H9 (cell line): Measurements from ENCODE around the gene SPEN. TPM values are rescaled to one million over a fixed set of nuclear protein-coding genes. Genes with fewer than 3 reads are reported as not detected.

Experiments
- DNase-seq: peaks from one replicate; pipeline ENCODE4 v3.0.0-alpha.2; 2017
- H2AFZ ChIP-seq: one replicate; pipeline ENCODE4 v1.6.1; 2013; ENCODE audit warnings: mild to moderate bottlenecking, low read length, control low read depth, moderate library complexity
- H2AK5ac ChIP-seq: 2 replicates; pipeline ENCODE4 v1.6.1; 2013; ENCODE audit warnings: low read length, control low read depth, mixed read lengths; ENCODE audit not compliant: insufficient read length
- H2BK120ac ChIP-seq: one replicate; pipeline ENCODE4 v1.6.1; 2013; ENCODE audit warnings: low read depth, mild to moderate bottlenecking, low read length, control low read depth, inconsistent platforms; ENCODE audit not compliant: poor library complexity, severe bottlenecking
- H2BK12ac ChIP-seq: 2 replicates; pipeline ENCODE4 v1.6.1; 2013; ENCODE audit warnings: low read length, control low read depth, mixed read lengths, low read depth; ENCODE audit not compliant: insufficient read length
- H2BK15ac ChIP-seq: 2 replicates; pipeline ENCODE4 v1.6.1; 2013; ENCODE audit warnings: low read depth, low read length, control low read depth
- H2BK20ac ChIP-seq: one replicate; pipeline ENCODE4 v1.6.1; 2013; ENCODE audit warnings: low read depth, mild to moderate bottlenecking, low read length, control low read depth, inconsistent platforms; ENCODE audit not compliant: poor library complexity, severe bottlenecking
- H2BK5ac ChIP-seq: 2 replicates; pipeline ENCODE4 v1.6.1; 2013; ENCODE audit warnings: low read length, control low read depth, mixed read lengths; ENCODE audit not compliant: insufficient read length
- H3K14ac ChIP-seq: 2 replicates; pipeline ENCODE4 v1.6.1; 2013; ENCODE audit warnings: low read length, control low read depth; ENCODE audit not compliant: insufficient read depth
- H3K18ac ChIP-seq: 2 replicates; pipeline ENCODE4 v1.6.1; 2013; ENCODE audit warnings: low read depth, mild to moderate bottlenecking, mixed read lengths, low read length, control low read depth; ENCODE audit not compliant: insufficient read length
- H3K23ac ChIP-seq: 2 replicates; pipeline ENCODE4 v1.6.1; 2013; ENCODE audit warnings: low read length, control low read depth, mixed read lengths, low read depth; ENCODE audit not compliant: insufficient read length
- H3K23me2 ChIP-seq: 2 replicates; pipeline ENCODE4 v1.6.1; 2013; ENCODE audit warnings: low read depth, mild to moderate bottlenecking, mixed read lengths, low read length, control low read depth; ENCODE audit not compliant: insufficient read length, poor library complexity, severe bottlenecking
- H3K27ac ChIP-seq: 2 replicates; pipeline ENCODE4 v1.5.1; 2013; ENCODE audit warnings: low read length, control low read depth, mixed read lengths, low read depth; ENCODE audit not compliant: insufficient read length
- H3K27me3 ChIP-seq: 2 replicates; pipeline ENCODE4 v1.6.1; 2013; ENCODE audit warnings: low read length, control low read depth, inconsistent platforms; ENCODE audit not compliant: insufficient read depth
- H3K4ac ChIP-seq: 2 replicates; pipeline ENCODE4 v1.6.1; 2013; ENCODE audit warnings: low read depth, mild to moderate bottlenecking, control low read depth, inconsistent platforms, low read length, moderate library complexity
- H3K4me1 ChIP-seq: 2 replicates; pipeline ENCODE4 v1.6.1; 2013; ENCODE audit warnings: low read length, control low read depth, inconsistent platforms; ENCODE audit not compliant: insufficient read depth
- H3K4me2 ChIP-seq: 2 replicates; pipeline ENCODE4 v1.6.1; 2013; ENCODE audit warnings: low read length, control low read depth, mixed read lengths; ENCODE audit not compliant: insufficient read length, insufficient read depth
- H3K56ac ChIP-seq: 2 replicates; pipeline ENCODE4 v1.6.1; 2013; ENCODE audit warnings: low read depth, mild to moderate bottlenecking, mixed read lengths, low read length, control low read depth; ENCODE audit not compliant: insufficient read length
- H3K79me1 ChIP-seq: 2 replicates; pipeline ENCODE4 v1.6.1; 2013; ENCODE audit warnings: low read depth, mild to moderate bottlenecking, moderate library complexity, low read length, control low read depth, inconsistent platforms; ENCODE audit not compliant: insufficient read depth, poor library complexity, severe bottlenecking
- H3K79me2 ChIP-seq: 2 replicates; pipeline ENCODE4 v1.6.1; 2013; ENCODE audit warnings: low read length, control low read depth, inconsistent platforms; ENCODE audit not compliant: insufficient read depth
- H3K9ac ChIP-seq: 2 replicates; pipeline ENCODE4 v1.6.1; 2013; ENCODE audit warnings: low read length, control low read depth, mixed read lengths; ENCODE audit not compliant: insufficient read length; ENCODE audit errors: extremely low read depth
- H3K9me3 ChIP-seq: one replicate; pipeline ENCODE4 v1.6.1; 2013; ENCODE audit warnings: low read depth, low read length, inconsistent platforms; ENCODE audit not compliant: control insufficient read depth
- H3T11ph ChIP-seq: one replicate; pipeline ENCODE4 v1.6.1; 2013; ENCODE audit warnings: mild to moderate bottlenecking, low read length, control low read depth, inconsistent platforms
- H4K20me1 ChIP-seq: one replicate; pipeline ENCODE4 v1.6.1; 2013; ENCODE audit not compliant: control insufficient read depth, insufficient read length, insufficient read depth
- H4K5ac ChIP-seq: 2 replicates; pipeline ENCODE4 v1.6.1; 2013; ENCODE audit warnings: low read depth, mild to moderate bottlenecking, mixed read lengths, low read length, control low read depth; ENCODE audit not compliant: insufficient read length
- H4K8ac ChIP-seq: replicated peaks from 2 replicates; pipeline ENCODE4 v1.6.1; 2013; ENCODE audit warnings: low read length, control low read depth, mixed read lengths, low read depth; ENCODE audit not compliant: insufficient read length
- H4K91ac ChIP-seq: 2 replicates; pipeline ENCODE4 v1.6.1; 2013; ENCODE audit warnings: low read depth, mild to moderate bottlenecking, moderate library complexity, mixed read lengths, low read length, control low read depth; ENCODE audit not compliant: insufficient read length
- H3K27ac Mint-ChIP-seq, 3 experiments: 2 replicates in 2 of 3; 3 replicates in 1 of 3; pipeline ENCODE4 v1.8.0; 2020 to 2021; ENCODE audit warnings: mixed read lengths in 3 of 3, mild to moderate bottlenecking in 1 of 3, moderate library complexity in 1 of 3
- H3K27me3 Mint-ChIP-seq: 2 replicates; pipeline ENCODE4 v1.8.0; 2021; ENCODE audit warnings: low read depth, mild to moderate bottlenecking, moderate library complexity, mixed read lengths
- H3K36me3 Mint-ChIP-seq, 3 experiments: 2 replicates in 2 of 3; 3 replicates in 1 of 3; pipeline ENCODE4 v1.8.0; 2020 to 2021; ENCODE audit warnings: low read depth in 3 of 3, mixed read lengths in 3 of 3; ENCODE audit not compliant: insufficient read depth in 1 of 3
- H3K4me1 Mint-ChIP-seq, 2 experiments: 2 replicates each; pipeline ENCODE4 v1.8.0; 2020; ENCODE audit warnings: mixed read lengths in 2 of 2
- H3K4me3 Mint-ChIP-seq, 2 experiments: 2 replicates in 1 of 2; 3 replicates in 1 of 2; pipeline ENCODE4 v1.8.0; 2020 to 2021; ENCODE audit warnings: mild to moderate bottlenecking in 2 of 2, mixed read lengths in 2 of 2, moderate library complexity in 1 of 2
- H3K9me3 Mint-ChIP-seq, 2 experiments: 2 replicates in 1 of 2; 3 replicates in 1 of 2; pipeline ENCODE4 v1.8.0; 2020; ENCODE audit warnings: mild to moderate bottlenecking in 2 of 2, mixed read lengths in 2 of 2, moderate library complexity in 1 of 2
- CTCF ChIP-seq: fragments of 200-600 bp; sonication (generic); conservative IDR thresholded peaks from 3 replicates; pipeline ENCODE4 v1.8.0; 2021; ENCODE audit warnings: antibody characterized with exemption, mild to moderate bottlenecking
- WGBS: extraction: QIAGEN DNeasy Blood & Tissue Kit; methylation state at CpG from one replicate; pipeline ENCODE4 v1.1.7; 2013; ENCODE audit warnings: missing lambda C conversion rate, low lambda C conversion rate, mixed read lengths; ENCODE audit not compliant: insufficient read length; ENCODE audit errors: extremely low coverage; 5-methylcytosine and 5-hydroxymethylcytosine counted together
- total RNA-seq: library from RNA; stranded (reverse); gene quantifications from 2 replicates; pipeline ENCODE4 v1.2.1, GENCODE V29; 2021

The SPEN gene
- total RNA-seq, 1 experiment from 2014 or later, result 59.6 TPM

GRCh38 chr1:15943328-15943991 is 96.0 kb downstream of the SPEN start:
- no peak overlapping the region for H3K56ac ChIP-seq
- no peak overlapping the region for H3K23ac ChIP-seq
- H3K4me2 ChIP-seq, result no peak overlapping the region
- Mint-ChIP-seq H3K27me3 (no peaks in the 10 kb centered on the region), H3K36me3 (peaks cover 16 to 60% (median 45%) of the 10 kb centered on the region in 3 experiments), H3K9me3 (no peaks in the 10 kb centered on the region), H3K4me3 (no peak overlapping the region), H3K4me1 (peaks cover 4 to 7% of the 10 kb centered on the region in 2 experiments; a peak in 3 of 4 replicates), H3K27ac (no peak overlapping the region)
- no peak overlapping the region for H3K9ac ChIP-seq
- H3K18ac ChIP-seq, result no peak overlapping the region
- TF ChIP-seq CTCF, result no peak
- H3K9me3 ChIP-seq, result no peaks in the 10 kb centered on the region
- H3K27ac ChIP-seq, result no peak overlapping the region
- H4K91ac ChIP-seq, result no peak overlapping the region
- H2BK5ac ChIP-seq, result no peak overlapping the region
- H3K79me1 ChIP-seq, result no peaks in the 10 kb centered on the region
- no peak overlapping the region for H2BK15ac ChIP-seq
- H2BK120ac ChIP-seq, result no peak overlapping the region
- no CpG with 5 or more reads among the region's 33 CpGs for WGBS
- H3T11ph ChIP-seq, result no peak overlapping the region
- DNase-seq, result no peak
- no peaks in the 10 kb centered on the region for H3K23me2 ChIP-seq
- H4K8ac ChIP-seq, result no peak overlapping the region
- H3K4ac ChIP-seq, result no peak overlapping the region
- peaks cover 2% of the 10 kb centered on the region for H4K20me1 ChIP-seq
- no peak overlapping the region for H3K14ac ChIP-seq
- no peaks in the 10 kb centered on the region for H3K79me2 ChIP-seq
- no peak overlapping the region for H2AFZ ChIP-seq
- H2AK5ac ChIP-seq, result no peak overlapping the region
- no peaks in the 10 kb centered on the region for H3K4me1 ChIP-seq
- H2BK20ac ChIP-seq, result no peak overlapping the region
- H4K5ac ChIP-seq, result no peak overlapping the region
- H3K27me3 ChIP-seq, result no peaks in the 10 kb centered on the region
- H2BK12ac ChIP-seq, result no peak overlapping the region
